GM19023 (cell line): Measurements from ENCODE around the gene GBP3.
"Not testable (repeated sequence)": the region's sequence is repeated elsewhere in the genome, so short reads cannot be mapped to it uniquely, and the experiment has no call there.

Source experiments
- ATAC-seq: cut with Tn5 transposase; IDR thresholded peaks from one replicate; pipeline ENCODE4 v1.9.1; 2021; ENCODE audit warnings: mild to moderate bottlenecking, moderate library complexity; ENCODE audit not compliant: unreplicated experiment

The GBP3 gene, protein sequence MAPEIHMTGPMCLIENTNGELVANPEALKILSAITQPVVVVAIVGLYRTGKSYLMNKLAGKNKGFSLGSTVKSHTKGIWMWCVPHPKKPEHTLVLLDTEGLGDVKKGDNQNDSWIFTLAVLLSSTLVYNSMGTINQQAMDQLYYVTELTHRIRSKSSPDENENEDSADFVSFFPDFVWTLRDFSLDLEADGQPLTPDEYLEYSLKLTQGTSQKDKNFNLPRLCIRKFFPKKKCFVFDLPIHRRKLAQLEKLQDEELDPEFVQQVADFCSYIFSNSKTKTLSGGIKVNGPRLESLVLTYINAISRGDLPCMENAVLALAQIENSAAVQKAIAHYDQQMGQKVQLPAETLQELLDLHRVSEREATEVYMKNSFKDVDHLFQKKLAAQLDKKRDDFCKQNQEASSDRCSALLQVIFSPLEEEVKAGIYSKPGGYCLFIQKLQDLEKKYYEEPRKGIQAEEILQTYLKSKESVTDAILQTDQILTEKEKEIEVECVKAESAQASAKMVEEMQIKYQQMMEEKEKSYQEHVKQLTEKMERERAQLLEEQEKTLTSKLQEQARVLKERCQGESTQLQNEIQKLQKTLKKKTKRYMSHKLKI

DNA sequence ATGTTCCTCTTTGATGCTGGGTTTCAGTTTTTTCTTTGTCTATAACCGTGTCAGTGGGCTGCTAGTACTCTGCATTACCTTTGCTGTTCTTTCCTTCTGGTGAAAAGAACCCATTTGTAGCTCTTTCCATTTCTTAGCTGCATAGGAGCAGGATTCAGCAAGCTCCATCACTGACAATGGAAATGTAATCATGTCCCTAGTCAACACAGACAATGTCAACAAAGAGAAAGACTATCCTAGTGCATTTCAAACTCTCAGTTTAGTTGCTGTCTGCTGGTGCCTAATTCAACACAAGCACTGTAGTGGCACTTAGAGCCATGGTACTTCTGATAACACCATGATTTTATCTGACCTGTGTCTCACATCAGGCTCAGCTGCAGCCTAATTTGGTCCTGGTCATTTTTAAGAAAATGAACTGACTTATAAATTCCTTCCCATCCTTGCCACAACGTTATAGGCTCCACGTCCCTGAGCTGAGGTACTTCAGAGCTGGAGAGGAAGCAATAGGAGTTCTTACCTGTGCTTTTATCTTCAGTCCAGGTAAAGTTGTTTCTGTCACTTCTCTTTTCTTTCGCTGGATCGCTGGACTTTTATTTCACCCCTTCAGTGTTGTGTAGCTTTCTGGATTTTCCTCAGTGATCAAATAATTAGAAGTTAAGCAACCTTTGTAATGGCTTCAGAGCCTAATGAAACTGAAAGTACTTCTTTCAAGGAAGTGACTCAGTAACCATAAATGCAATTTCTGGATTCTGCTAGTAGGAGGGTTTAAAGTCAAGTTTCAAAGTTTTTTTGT lies at the start of gene GBP3:
GBP3 (minus strand) TSS at position 700 of the 793 bp plus-strand sequence. CDS start 2,145 bp downstream, outside the sequence.
- peak; percentile 76 for ATAC-seq

DNA sequence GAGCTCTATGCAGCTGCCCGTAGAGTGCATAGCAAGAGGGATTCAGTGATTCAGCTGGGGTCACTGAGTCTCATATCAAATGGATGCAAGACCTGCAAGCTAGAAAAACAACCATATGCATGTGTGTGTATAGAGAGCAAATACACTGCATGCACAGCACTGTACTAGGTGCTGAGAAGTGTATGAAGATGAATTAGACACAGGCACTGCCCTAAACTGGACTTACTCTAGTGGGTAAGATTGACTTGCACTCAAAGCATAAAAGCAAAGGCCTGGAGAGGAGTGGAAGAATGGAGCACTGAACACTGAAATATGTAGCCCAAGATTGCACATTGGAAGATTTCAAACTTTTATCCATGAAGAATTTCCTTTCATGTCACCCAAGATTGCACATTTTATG lies 47.8 kb upstream of the GBP3 start:
- ATAC-seq, result no peak

DNA sequence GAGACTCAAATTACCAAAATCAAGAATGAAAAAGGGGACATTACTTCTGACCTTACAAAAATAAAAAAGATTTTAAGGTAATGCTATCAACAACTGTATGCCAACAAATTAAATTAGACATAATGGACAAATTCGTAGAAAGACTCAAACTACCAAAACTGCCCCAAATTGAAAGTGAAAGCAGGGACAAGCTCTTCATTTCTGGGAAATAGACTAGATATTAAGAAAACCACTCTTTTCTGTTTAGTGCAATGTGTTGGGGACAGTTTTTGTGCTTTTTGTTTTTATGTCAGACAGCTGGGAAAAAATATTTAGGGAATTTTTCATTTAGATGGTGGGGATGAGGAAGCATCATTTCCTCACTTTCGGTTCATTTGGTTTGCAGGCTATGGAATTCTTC lies 47.3 kb upstream of the GBP3 start:
- no peak for ATAC-seq

DNA sequence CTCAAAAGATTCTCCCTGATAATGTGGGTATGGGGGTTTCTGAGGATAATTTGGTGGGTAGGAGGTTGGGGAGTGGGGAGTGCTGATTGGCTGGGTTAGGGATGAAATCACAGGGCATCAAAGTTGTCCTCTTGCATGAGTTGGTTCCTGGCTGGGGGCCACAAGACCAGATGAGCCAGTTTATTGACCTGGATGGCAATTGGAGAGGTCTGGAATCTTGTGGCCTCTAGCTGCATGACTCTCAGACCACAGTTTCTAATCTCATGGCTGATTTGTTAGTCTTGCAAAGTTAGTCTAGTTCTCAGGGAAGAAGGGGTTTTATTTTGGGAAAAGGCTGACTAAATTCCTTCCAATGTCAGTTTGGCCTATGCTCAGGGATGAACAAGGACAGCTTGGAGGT lies 45.6 kb upstream of the GBP3 start:
- no peak for ATAC-seq

DNA sequence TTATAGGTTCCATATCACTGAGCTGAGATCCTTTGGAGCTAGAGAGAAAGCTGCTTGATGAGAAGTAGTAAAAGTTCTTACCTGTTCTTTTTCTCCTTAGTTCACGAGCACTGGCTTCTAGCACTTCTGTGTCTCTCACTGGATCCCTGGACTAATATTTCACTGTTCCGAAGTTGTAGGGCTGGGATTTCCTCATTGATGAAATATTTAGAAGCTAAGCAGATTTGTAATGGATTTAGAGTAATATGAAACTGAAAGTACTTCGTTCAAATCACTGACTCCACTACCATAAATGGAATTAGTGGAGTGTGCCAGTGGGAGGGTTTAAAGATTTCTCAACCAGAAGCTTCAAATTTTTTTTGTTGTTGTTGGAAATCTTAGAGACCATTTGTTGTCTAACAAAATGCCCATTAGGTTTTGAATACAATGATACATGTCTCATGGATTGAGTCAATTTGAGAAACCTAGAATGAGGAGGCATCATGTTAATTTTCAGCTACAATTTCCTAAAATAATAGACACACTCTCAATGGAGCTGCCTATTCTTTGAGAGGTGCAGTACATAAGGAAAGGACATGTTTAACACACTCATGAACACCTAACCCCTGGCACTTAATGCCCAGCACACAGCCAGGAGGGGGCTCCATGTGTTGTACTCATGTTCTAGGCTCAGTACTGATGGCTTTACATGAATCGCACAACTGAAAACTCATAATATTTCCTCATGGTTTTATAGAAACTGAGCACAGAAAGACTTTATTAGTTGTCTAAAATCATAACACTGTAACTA lies 42.6 kb upstream of the GBP3 start, which contains the start of gene GBP1:
GBP1 (minus strand) TSS at position 130 of the 790 bp plus-strand sequence. CDS start 1,974 bp downstream, outside the sequence.
- ATAC-seq, result peak; percentile 56

DNA sequence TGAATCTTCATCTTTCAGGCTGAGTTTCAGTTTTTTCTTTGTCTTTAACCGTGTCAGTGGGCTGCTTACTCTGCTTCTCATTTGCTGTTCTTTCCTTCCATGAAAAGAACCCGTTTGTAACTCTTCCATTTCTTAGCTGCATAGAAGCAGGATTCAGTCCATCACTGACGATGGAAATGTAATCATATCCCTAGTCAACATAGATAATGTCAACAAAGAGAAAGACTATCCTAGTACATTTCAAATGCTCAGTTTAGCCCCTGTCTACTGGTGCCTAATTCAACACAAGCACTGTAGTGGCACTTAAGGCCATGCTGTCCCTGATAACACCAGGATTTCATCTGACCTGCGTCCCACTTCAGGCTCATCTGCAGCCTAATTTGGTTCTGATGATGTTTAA lies 42.0 kb upstream of the GBP3 start:
- peak; percentile 56 for ATAC-seq

DNA sequence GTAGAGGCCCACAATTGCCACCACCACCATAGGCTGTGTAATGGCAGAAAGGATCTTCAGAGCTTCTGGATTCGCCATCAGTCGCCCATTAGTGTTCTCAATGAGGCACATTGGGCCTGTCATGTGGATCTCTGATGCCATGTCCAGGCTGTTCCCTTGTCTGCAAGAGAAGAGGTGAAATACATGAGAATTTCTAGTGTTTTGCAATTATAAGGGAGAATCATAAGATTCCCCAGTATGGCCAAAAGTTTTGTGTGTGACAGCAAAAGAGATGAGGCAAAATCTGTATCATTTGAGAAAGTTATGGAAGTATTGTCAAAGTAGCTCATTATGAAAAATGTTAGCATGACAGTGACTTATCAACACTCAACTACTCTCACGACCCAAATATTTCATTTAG lies 40.4 kb upstream of the GBP3 start:
- ATAC-seq, result no peak

DNA sequence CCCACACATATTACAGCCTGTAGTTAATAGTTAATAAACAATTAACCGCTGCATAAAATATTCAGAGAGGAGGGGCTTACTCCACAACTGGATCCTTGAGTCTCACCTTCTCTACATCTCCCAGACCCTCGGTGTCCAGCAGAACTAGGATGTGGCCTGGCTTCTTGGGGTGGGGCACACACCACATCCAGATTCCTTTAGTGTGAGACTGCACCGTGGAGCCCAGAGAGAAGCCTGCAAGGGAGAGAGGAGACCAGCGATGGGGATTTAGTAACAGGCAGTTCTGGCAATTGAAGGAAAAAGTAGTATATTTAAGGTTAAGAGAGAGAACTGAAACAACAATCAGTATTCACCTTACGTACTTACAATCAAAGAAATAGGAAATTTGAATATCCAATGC lies 37.4 kb upstream of the GBP3 start:
- ATAC-seq, result no peak

DNA sequence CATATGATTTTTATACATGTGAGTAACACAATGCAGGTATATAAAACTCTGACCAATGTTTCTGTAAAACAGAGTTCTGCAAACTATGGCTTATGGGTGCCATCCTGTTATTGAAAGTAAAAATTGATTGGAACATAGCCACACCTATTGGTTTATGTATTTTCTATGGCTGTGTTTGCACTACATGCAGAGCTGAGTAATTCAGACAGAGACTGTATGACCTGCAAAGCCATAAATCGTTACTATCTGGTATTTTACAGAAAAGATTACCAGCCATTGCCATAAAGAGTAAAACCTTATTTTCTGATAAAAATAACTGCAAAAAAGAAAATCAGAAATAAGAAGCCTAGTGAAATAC lies 29.3 kb upstream of the GBP3 start:
- ATAC-seq, result no peak

DNA sequence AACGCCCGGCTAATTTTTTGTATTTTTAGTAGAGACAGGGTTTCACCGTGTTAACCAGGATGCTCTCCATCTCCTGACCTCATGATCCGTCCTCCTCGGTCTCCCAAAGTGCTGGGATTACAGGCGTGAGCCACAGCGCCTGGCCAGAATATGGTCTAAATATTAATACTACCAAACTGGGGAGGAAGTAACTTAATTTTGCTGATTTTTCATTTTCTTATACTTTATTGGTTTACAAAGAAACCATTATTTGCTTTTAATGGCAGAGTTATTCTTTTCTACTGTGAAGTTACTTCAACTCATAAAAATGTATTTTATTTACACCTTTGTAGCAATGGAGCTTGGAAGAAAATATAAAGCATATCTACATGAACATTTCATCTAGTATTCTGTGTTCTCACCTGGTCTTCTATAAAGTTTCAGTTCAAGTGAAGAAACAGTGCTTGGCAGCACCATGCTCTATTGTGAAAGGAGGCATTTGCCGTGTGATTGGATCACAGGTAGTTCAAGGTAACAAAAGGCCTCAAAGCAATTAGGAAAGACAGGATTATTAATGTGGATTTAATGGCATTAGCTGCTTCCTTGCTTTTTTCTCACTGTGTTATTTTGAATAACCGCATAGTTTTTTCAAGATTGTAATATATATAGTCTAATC lies 28.8 kb upstream of the GBP3 start:
- ATAC-seq, result no peak

DNA sequence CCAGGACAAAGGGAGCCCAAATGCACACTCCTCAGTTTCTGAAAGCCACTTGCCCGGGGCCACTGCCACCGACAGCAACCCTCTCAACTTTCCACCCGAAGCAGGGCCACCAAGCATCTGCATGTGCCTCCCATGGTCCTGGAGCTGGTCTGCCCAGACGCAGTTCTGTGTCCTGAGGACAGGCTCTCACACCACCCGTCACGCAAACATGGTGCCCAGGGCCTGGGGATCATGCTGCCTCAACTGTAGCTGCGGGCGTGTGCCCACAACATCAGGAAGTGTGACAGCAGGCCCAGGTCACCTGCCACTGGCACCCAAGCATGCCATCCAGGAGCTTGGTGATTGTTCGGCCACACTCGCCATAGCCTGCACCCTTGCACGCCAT lies 28.0 kb upstream of the GBP3 start:
- ATAC-seq, result no peak

DNA sequence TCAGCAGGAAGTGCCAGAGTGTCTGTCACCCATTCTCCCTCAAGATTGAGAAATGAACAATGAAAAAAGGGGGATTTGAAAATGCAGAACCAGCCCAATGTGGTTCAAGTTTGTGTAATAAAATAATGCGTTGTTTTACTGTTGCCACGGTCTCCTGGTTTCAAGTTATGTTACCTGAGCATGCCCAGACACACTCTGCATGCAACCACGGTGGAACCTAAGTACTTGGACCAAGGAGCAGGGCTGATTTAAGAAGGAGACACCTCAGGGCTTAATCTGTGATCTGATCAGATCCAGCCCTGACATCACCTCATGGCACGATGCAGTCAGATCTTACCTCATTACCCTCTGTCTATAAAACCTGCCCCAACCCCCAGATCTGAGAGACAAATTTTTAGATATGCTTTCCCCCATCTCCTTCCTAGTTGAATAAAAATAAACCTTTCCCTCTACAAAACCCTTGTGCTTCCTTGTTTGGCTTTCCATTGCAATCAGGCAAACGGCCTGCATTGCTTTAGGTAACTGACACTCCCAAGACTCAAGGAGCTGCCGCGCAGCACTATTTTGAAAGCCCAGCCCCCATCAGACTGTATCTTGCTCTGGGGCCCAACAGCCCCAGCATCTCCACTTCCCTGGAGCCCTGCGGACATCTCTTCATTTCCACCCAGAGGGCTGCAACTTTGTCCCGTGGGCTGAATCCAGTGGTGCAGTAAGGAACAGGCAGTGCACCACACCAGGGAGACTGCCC lies 27.4 kb upstream of the GBP3 start:
- not testable (repeated sequence) for ATAC-seq

DNA sequence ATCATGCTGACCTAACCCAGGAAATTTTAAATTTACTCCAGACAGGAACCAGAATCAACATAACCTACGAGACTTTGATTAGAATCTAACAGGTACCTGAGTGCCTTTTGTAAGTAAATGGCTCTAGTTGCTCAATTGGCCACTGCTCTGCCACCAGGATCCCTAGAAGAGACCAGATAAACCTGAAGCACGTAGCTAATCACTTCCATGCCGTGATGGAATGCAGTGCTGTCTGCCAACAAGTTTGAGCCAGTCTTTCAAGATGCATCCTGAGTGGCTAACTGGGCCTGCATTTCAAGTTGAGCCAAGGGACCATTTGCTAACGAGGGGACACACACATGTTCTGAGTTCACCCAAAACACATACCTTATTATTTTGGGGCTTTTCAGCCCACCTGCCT lies 26.5 kb upstream of the GBP3 start:
- ATAC-seq, result not testable (repeated sequence)

DNA sequence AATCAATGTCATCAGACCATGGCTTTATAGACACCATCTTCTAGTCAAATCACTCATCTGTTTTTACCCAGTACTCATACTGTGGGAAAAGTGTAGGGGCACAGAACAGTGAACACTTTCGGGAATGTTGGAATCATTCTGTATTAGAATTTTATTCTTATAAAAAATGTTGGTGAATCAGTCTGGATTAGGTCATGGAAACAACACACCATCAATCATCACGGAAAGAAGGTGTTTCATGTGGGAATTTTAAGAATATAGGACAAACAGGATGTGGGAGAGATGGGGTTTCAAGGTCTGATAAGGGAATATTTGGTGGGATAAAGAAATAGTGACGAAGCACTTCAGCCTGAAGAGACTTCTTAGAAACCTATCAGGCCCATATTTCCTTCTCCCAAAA lies 25.1 kb upstream of the GBP3 start:
- no peak for ATAC-seq

DNA sequence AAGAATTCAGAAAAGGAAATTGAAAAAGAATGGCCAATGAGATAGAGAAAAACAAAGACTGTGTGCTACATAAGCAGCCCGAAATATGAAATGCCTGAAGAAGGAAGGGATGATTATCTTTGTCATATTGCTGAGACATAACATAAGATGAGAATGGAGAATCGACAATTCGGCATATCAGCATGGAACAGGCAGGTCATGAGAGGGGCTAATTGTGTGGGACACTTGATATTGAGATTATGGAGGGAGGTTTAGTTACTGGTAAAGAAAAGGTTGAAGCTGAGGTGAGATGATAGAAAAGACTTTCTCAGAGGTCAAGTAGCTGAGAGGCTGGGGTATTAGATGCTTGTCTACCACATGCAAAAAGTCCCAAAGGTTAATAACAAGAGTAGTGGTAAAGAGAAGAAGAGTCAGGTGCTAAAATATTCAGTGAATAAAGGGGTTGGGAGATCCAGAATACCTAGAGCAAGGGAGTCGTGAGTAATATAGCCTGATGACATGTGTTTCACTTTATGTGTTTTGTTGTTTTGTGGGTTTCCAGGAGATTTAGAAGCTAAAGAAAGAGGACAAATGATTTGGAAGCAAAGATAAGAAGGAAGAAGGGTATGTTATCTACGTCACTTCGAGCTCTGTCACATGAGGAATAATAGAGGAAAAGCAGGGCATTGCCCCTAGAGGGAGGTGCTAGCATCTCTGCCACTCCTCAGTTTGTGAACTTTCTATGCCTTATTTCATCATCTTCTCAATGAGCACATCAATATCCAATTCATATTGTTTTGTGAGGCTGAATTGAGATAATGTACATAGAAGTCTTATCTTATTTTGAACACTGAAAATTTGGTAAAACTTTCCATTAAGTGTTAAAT lies 23.9 kb upstream of the GBP3 start:
- ATAC-seq, result peak; percentile 77

DNA sequence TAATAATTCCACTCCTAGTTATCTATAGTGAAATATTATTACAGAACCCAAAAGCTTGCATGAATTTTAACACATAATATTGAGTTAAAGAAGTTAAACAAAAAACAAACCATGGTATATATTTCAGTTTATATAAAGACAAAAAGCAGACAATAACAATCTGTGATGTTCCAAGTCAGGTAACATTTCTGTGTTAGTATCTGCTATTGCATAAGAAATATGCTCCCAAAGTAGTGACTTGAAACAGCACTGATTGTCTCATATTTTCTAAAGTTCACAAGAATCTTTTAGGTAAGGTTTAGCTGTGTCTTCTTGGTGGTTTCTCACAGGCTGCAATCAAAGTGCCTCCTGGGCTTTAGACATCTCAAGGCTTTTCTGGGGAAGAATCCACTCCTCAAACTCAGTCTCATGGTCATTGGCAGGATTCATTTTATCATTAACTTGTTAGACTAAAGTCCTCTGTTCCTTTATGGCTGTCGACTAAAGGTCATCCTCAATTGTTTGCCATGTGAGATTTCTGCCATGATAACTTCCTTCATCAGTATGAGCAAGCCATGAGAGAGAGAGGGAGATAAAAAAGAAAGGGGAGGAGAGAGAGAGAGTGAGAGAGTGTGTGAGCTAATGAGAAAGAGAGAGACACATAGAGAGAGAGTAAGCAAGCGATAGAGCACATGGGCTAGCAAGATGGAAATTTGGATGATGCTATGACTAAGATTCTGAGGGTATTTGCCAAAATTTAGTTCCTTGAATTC lies 22.5 kb upstream of the GBP3 start:
- no peak for ATAC-seq

DNA sequence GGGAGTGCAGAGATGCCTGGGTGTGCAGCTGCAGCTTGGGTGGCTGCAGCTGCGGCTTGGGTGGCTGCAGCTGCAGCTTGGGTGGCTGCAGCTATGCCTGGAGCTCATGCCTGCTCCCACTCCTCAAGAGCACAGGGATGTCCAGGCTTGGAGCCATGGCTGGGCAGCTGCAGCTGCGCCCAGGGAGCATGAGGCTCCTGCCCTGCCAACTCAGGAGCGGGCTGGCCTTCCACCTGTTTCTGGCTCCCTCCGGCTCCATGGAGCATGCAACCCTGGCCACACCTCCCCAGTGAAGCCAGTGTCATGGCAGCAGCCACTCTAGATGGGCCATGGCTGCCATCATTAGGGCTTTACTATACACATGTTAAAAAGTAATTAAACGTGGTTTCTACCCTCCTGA lies 21.3 kb upstream of the GBP3 start:
- no peak for ATAC-seq

DNA sequence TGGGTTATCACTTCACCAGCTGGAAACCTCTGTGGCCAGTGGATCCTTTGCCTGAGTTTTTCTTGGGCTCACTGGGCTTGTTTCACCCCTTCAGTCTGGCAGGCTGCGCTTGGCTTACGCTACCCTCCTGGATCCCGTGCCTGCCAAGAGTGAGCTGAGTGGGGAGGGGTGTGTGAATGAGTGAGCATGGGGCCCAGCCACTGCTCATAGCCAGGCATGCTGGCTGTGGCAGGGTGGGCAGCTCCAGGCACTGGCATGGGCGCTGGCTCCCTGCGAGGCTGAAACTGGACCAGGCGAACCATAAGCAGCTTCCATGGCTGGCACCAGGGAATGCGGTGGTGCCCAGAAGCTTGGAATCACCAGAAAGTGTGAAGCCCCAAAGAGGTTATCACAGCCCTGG lies 19.8 kb upstream of the GBP3 start:
- ATAC-seq, result no peak
